ENCODE measurements around the gene GRIK5. TPM values are rescaled to one million over a fixed set of nuclear protein-coding genes. Genes with fewer than 3 reads are reported as not detected.

Gene GRIK5
- total and polyA plus RNA-seq, 2 donors from 2014 or later, result 8.9 to 16.2 TPM

GRCh38 chr19:42111384-42111783 lies 41.4 kb upstream of the GRIK5 start:
- FAIRE-seq (no peak), DNase-seq (no peak)
- no peak overlapping the region for H3K27ac ChIP-seq (ENCODE audit: low read depth in 2 of 2, low read length in 2 of 2)
- H3K27me3 ChIP-seq (ENCODE audit: control insufficient read depth, insufficient read depth, low read length), result no peaks in the 10 kb centered on the region
- TF ChIP-seq CTCF (IDR thresholded peaks at IDR 0.05; ENCODE audit: borderline replicate concordance, extremely low read depth, insufficient read depth), result no peak
- H3K4me3 ChIP-seq (ENCODE audit: low read length in 3 of 3), result no peak overlapping the region
- no peaks in the 10 kb centered on the region for H3K36me3 ChIP-seq (ENCODE audit: control insufficient read depth in 2 of 3, insufficient read depth in 3 of 3, low read length in 3 of 3)
- no peaks in the 10 kb centered on the region for H3K9me3 ChIP-seq (ENCODE audit: control insufficient read depth in 2 of 3, insufficient read depth in 1 of 3, low read length in 3 of 3)
- H3K4me1 ChIP-seq (ENCODE audit: control insufficient read depth in 2 of 3, insufficient read depth in 2 of 3, low read depth in 1 of 3, low read length in 3 of 3), result peaks cover 0 to 3% (median 0%) of the 10 kb centered on the region in 3 donors
- intact Hi-C loops (cut with DNase I), result no loop called here
- no peak overlapping the region for H3K9ac ChIP-seq (ENCODE audit: low read length in 3 of 3)

GRCh38 chr19:42110658-42111057 lies 40.7 kb upstream of the GRIK5 start:
- Histone ChIP-seq H3K36me3 (ENCODE audit: control insufficient read depth in 2 of 3, insufficient read depth in 3 of 3, low read length in 3 of 3) (no peaks in the 10 kb centered on the region), H3K9me3 (ENCODE audit: control insufficient read depth in 2 of 3, insufficient read depth in 1 of 3, low read length in 3 of 3) (no peaks in the 10 kb centered on the region), H3K4me3 (ENCODE audit: low read length in 3 of 3) (no peak overlapping the region), H3K27ac (ENCODE audit: low read depth in 2 of 2, low read length in 2 of 2) (no peak overlapping the region), H3K9ac (ENCODE audit: low read length in 3 of 3) (no peak overlapping the region), H3K27me3 (ENCODE audit: control insufficient read depth, insufficient read depth, low read length) (no peaks in the 10 kb centered on the region), H3K4me1 (ENCODE audit: control insufficient read depth in 2 of 3, insufficient read depth in 2 of 3, low read depth in 1 of 3, low read length in 3 of 3) (peaks cover 0 to 3% (median 0%) of the 10 kb centered on the region in 3 donors)
- no peak for TF ChIP-seq CTCF (IDR thresholded peaks at IDR 0.05; ENCODE audit: borderline replicate concordance, extremely low read depth, insufficient read depth)
- DNase-seq, result no peak
- no peak for FAIRE-seq
- intact Hi-C loops (cut with DNase I), result no loop called here

- no peak for DNase-seq
- Histone ChIP-seq H3K36me3 (ENCODE audit: control insufficient read depth in 2 of 3, insufficient read depth in 3 of 3, low read length in 3 of 3) (no peaks in the 10 kb centered on the region), H3K9me3 (ENCODE audit: control insufficient read depth in 2 of 3, insufficient read depth in 1 of 3, low read length in 3 of 3) (no peaks in the 10 kb centered on the region), H3K4me3 (ENCODE audit: low read length in 3 of 3) (no peak overlapping the region), H3K27ac (ENCODE audit: low read depth in 2 of 2, low read length in 2 of 2) (no peak overlapping the region), H3K27me3 (ENCODE audit: control insufficient read depth, insufficient read depth, low read length) (no peaks in the 10 kb centered on the region), H3K9ac (ENCODE audit: low read length in 3 of 3) (no peak overlapping the region), H3K4me1 (ENCODE audit: control insufficient read depth in 2 of 3, insufficient read depth in 2 of 3, low read depth in 1 of 3, low read length in 3 of 3) (peaks cover 0 to 3% (median 0%) of the 10 kb centered on the region in 3 donors)
- no peak for FAIRE-seq
- intact Hi-C loops (cut with DNase I), result no loop called here
- TF ChIP-seq CTCF (IDR thresholded peaks at IDR 0.05; ENCODE audit: borderline replicate concordance, extremely low read depth, insufficient read depth), result no peak
Observed at GRCh38 chr19:42109896-42110295, 39.9 kb upstream of the GRIK5 start.

Measured in kidney (tissue), 14 donors.